Thyroid gland (tissue), 4 donors: ENCODE measurements around the gene SLC7A1.

Experiments
- POLR2A ChIP-seq, 2 donors: fragments of 450-650 bp; IDR thresholded peaks; one replicate each; pipeline ENCODE4 v1.6.1; 2017; ENCODE audit warnings: antibody characterized with exemption in 2 of 2, mild to moderate bottlenecking in 2 of 2, moderate library complexity in 1 of 2
- TF ChIP-seq, protein P1 (sequence below), 6 experiments: fragments of 200-600 bp in 3 of 6; fragments of 450-650 bp in 3 of 6; sonication (generic) in 3 of 6; IDR thresholded peaks; one replicate each; pipeline ENCODE4 v1.5.1; 2016 to 2019; ENCODE audit warnings: antibody characterized with exemption in 6 of 6, mild to moderate bottlenecking in 2 of 6, inconsistent platforms in 1 of 6, moderate library complexity in 1 of 6

DNA sequence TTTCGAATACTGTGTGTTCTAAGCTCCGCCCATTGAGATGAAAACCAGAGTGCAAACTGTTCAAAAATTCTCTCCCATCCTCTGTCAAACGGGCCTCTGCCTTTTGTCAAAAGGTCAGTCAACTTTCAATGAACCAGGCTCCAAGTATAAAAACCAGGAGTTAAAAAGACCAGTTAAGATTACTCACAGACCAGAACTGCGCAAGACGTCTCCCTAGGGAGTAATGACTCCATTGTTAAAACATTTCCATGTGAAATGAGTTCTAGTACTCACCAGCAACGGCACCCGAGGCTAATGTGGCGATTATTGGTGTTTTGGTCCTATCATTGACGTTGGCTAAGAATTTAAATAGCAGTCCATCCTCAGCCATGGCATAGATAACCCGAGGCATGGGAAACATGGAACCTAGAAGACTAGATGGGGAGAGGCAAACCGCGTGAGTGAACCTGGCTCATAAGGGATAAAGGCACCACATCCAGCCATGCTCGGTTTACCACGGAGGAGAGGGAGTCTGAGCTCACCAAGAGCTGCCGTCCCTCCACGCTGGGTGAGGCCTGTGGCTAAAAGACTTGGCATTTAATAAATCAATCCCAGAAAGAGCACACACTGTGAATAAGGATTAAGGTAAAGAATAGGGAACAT, 73.3 kb downstream of the SLC7A1 start:
- TF ChIP-seq, protein P1, sequence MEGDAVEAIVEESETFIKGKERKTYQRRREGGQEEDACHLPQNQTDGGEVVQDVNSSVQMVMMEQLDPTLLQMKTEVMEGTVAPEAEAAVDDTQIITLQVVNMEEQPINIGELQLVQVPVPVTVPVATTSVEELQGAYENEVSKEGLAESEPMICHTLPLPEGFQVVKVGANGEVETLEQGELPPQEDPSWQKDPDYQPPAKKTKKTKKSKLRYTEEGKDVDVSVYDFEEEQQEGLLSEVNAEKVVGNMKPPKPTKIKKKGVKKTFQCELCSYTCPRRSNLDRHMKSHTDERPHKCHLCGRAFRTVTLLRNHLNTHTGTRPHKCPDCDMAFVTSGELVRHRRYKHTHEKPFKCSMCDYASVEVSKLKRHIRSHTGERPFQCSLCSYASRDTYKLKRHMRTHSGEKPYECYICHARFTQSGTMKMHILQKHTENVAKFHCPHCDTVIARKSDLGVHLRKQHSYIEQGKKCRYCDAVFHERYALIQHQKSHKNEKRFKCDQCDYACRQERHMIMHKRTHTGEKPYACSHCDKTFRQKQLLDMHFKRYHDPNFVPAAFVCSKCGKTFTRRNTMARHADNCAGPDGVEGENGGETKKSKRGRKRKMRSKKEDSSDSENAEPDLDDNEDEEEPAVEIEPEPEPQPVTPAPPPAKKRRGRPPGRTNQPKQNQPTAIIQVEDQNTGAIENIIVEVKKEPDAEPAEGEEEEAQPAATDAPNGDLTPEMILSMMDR (IDR thresholded peaks at IDR 0.05) = no peak
- TF ChIP-seq POLR2A (IDR thresholded peaks at IDR 0.05) = no peak
